Breast epithelium (tissue), 3 donors: Measurements from ENCODE around the gene TACO1.

Source experiments
- CTCF ChIP-seq, 3 donors: fragments of 450-650 bp; IDR thresholded peaks; one replicate each; pipeline ENCODE4 v1.5.1; 2016 to 2017; ENCODE audit warnings: antibody characterized with exemption in 3 of 3, mild to moderate bottlenecking in 3 of 3, moderate library complexity in 3 of 3
- POLR2A ChIP-seq: fragments of 450-650 bp; IDR thresholded peaks from one replicate; pipeline ENCODE4 v1.6.1; 2016; ENCODE audit warnings: antibody characterized with exemption, mild to moderate bottlenecking, moderate library complexity

DNA sequence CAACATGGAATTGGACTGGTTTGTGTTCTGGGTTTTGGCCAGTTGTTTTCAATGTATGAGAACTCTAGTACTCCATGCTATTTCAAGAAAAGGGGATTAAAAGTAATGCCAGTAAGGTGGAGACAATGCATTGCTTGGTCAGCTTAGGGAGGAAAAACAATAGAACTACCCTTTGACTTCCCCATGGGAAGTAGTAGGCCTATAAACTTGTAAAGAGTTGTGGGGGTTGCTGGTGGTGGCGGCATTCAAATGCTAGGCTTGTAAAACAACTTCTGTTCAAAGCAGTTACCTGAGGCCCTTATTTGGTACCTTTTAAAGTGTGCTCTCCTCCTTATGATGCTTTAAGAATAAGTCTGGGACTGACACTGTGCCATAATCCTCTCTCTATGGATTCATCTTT lies 30.9 kb downstream of the TACO1 start:
- TF ChIP-seq CTCF (IDR thresholded peaks at IDR 0.05) (no peak), POLR2A (no peak)
